ENCODE measurements around the gene SLC13A3.

SLC13A3 gene

GRCh38 chr20:46573788-46574584, 77.3 kb downstream of the SLC13A3 start:
- no peak for DNase-seq

DNA sequence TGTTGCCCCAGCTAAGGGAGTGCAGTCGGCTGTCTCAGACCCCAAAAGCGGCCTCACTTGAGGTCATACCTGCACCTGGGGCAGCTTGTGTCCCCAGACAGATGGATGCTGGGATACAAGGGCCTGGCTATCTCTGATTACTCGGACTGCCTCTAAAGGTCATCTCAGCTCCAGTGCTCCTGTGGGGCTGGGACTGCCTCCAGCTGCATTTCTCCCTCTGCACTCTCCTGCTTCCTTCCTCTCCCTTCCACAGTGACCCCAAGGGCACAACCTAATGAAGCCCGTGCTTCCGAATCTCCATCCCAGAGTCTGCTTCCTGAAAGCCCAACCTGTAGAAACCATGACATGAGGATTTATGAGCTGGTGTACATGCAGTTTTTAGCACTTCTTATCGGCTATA, 78.0 kb downstream of the SLC13A3 start:
- no peak for DNase-seq

GRCh38 chr20:46572790-46573189, 78.5 kb downstream of the SLC13A3 start:
- DNase-seq = no peak

GRCh38 chr20:46572153-46572552, 79.1 kb downstream of the SLC13A3 start:
- DNase-seq = no peak

GRCh38 chr20:46571418-46571817, 79.8 kb downstream of the SLC13A3 start:
- no peak for DNase-seq

DNA sequence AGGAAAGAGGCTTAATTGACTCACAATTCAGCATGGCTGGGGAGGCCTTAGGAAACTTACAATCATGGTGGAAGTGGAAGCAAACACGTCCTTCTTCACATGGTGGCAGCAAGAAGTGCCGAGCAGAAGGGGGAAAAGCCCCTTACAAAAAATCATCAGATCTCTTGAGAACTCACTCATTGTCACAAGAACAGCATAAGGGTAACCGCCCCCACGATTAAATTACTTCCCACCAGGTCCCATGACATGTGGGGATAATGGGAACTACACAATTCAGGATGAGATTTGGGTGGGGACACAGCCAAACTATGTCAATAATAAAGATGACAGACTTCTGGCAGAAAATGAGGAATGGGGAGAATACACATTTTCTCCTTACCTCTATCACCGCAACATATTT, 80.3 kb downstream of the SLC13A3 start:
- no peak for DNase-seq

- no peak for DNase-seq
Measured at GRCh38 chr20:46569961-46570360, 81.3 kb downstream of the SLC13A3 start.

DNA sequence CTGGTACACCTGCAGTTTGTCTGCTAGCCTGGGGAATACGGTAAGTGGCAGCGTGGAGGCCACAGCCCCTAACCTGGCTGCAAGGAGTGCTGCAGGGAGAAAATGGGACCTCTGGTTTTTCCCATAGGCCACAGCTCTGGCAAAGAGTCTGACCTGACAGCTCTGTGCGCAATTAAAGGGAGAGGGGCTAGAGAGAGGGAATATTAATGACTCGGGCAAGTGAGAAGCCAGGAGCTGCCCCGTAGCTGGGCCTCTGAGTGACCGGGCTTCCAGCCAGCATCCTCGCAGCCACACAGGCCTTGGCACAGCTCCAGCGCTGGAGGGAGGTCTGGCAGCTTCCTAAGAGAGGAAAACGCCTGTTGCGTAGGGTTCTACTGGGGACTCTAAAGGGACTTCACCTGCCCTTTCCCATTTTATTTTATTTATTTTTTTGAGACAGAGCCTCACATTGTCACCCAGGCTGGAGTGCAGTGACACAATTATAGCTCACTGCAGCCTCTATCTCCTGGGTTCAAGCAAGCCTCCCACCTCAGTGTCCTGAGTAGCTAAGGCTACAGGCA, 82.6 kb downstream of the SLC13A3 start:
- no peak for DNase-seq

- no peak for DNase-seq
Measured at GRCh38 chr20:46566125-46566524, 85.1 kb downstream of the SLC13A3 start.

DNA sequence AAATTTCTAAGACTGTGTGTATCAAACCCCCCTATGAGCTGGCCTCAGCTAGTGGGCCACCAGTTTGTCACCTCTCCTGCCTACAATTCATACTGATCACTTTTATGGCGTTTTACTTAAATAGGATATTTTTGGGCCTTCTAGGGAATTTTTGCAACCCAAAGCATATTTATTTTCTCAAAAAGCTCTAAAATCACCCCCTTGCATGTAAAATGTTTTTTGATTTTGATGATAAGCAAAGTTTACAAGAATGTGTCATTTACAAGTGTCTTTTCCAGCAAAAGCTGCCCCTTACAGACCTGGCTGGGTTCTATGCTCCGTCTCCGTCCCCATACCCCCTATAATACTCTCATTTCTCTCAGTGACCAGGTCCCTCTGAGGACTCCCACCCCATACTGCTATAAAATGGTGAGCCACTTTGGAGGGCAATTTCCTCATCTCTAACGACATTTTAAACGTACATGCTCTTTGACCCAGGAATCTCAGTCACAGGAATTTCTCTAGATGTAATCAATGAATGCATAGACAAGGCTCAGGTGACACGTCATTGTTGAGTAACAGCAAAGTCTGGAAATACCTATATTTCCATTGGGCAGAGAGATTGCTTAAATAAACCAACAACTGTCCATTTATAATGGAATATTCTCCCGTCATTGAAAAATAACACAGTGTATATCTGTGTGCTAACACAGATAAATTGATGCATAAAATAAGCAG, 86.9 kb downstream of the SLC13A3 start:
- DNase-seq = no peak

- no peak for DNase-seq
Measured at GRCh38 chr20:46563860-46564221, 87.4 kb downstream of the SLC13A3 start.

DNA sequence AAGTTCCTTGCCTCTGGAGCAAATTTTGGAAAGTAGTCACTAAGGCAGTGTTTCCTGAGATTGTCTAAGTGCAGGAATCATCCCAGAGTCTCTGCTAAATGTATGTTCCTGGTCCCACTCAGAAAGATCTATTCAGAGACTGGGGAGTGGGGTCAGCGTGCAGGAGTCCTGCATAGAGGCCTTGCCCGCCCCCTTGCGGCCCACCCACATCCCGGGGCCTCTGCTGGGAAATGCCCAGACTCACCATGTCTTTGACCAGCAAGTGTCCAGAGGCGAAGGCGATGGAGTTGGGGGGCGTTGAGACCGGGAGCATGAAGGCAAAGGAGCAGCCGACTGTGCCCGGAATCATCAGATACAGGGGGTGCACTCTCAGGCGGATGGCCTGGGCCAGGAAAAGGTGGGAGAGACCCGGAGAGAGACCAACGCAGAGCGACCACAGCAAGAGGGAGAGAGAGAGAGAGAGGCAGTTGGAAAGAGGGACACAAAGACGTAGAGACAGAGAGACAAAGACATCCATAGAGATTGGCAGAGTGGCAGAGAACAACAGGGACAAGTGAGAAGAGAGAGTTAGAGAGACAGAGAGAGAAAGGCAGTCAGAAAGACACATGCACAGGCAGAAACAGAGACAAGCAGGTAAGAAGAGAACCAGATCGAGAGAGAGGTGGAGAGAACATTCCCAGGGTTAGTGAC, 87.9 kb downstream of the SLC13A3 start:
- DNase-seq = no peak

GRCh38 chr20:46562373-46563169, 88.7 kb downstream of the SLC13A3 start:
- peak; percentile 53 for DNase-seq

- DNase-seq = no peak
Measured at GRCh38 chr20:46562009-46562372, 89.3 kb downstream of the SLC13A3 start.

GRCh38 chr20:46559685-46560440, 91.4 kb downstream of the SLC13A3 start:
- DNase-seq = no peak

GRCh38 chr20:46559001-46559400, 92.3 kb downstream of the SLC13A3 start:
- no peak for DNase-seq

DNA sequence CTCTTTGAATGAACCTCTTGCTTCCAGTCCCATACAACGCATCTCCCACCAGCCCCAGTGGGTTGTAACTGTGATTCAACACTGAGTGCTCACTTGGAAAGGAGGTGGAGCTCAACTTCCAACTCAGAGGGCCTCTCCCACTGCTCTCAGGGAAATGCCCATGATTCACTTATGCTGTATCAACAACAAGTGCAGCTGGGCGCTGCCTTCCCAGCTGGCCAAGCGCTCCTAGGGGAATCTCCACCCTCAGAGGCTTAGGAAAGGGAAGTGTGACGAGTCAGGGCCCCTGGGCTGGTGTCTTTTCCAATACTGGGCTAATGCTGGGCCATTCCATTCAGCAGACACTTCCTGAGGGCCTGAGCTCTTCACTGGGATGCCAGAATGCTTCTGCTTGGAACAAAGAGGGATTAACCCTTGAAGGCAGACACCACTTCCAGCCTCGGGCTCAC, 92.7 kb downstream of the SLC13A3 start:
- no peak for DNase-seq

- DNase-seq = no peak
Measured at GRCh38 chr20:46557231-46557956, 93.9 kb downstream of the SLC13A3 start.

GRCh38 chr20:46555370-46555956, 95.8 kb downstream of the SLC13A3 start:
- DNase-seq = no peak

DNA sequence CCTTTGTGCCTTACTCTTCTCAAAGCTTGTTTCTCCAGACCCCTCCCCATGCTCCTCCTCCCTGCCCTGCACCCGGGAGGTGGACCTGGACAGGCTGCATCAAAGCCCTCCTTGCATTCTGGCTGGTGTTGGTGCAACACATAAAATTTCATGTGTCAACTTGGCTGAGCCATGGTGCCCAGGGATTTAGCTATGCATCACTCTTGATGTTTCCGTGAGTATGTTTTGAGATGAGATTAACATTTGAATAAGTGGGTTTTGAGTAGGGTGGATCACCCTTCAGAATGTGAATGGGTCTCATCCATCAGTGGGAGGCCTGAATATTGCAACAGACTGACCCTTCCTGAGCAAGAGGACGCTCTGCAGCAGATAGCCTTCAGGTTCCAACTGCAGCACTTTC, 96.4 kb downstream of the SLC13A3 start:
- no peak for DNase-seq

DNA sequence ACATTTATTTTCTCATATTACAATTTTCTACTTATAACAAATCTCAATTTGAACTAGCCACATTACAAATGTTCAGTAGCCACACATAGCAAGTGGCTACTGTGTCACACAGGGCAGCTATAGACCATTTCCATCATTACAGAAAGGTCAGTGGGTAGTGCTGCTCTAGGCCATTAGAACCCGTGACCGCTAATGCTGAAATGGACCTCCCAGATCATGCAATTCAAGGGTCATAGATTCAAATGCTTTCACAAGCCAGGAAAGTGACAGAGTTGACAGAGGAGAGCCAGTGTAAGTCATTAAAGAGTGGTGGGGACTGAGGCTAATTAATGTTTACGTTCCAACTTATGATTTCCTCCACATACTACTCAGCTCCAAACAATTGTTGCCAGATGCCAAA, 97.3 kb downstream of the SLC13A3 start:
- no peak for DNase-seq
